ENCODE data around the gene NEDD1. TPM values are rescaled to one million over a fixed set of nuclear protein-coding genes. Genes with fewer than 3 reads are reported as not detected.

Gene NEDD1
- total and polyA plus RNA-seq, 2 donors (not counting 1 experiment from before 2014, with no cell fraction given): 21.8 to 30.7 TPM

DNA sequence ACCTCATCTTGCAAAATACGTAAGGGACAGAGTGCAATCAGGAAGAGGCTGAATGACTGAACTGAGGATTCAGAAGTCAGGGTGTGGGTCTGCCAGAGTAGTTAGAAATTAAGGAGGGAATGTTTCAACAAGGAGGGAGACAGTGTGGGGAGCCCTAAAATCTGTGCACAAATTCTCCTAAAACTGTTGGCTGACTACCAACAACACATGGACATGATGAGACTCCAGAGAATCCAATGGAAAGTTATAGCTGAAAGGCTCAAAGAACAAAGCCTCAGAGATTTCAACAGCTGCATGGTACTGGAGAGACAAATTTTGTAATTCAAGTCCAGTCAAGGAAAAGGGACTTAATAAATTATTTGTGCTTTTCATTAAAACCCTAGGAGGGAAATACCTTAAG, 36.1 kb upstream of the NEDD1 start:
- H3K4me1 ChIP-seq (ENCODE audit: control insufficient read depth, extremely low read depth, insufficient read depth, low read length): no peaks in the 10 kb centered on the region
- no peak overlapping the region for H3K9ac ChIP-seq (ENCODE audit: insufficient read depth, low read length)
- no peak overlapping the region for H3K4me2 ChIP-seq (ENCODE audit: extremely low read depth, insufficient read depth, low read length)
- no peaks in the 10 kb centered on the region for H3K36me3 ChIP-seq (ENCODE audit: control insufficient read depth, insufficient read depth, low read length)
- no peaks in the 10 kb centered on the region for H3K79me2 ChIP-seq (ENCODE audit: control insufficient read depth, insufficient read depth, low read length)
- H3K27me3 ChIP-seq (ENCODE audit: control insufficient read depth, insufficient read depth, low read length): no peaks in the 10 kb centered on the region
- TF ChIP-seq EZH2 (IDR thresholded peaks at IDR 0.05; ENCODE audit: low read length, missing control alignments) (no peak), CTCF (conservative IDR thresholded peaks at IDR 0.05 in 1 of 2, IDR thresholded peaks at IDR 0.05 in 1 of 2; ENCODE audit: low read depth in 1 of 2, low read length in 2 of 2) (no peak)
- no peak for DNase-seq (ENCODE audit: low read depth in 2 of 2)
- no peak overlapping the region for H3K4me3 ChIP-seq (replicated peaks in 1 of 4; ENCODE audit: control extremely low read depth in 1 of 4, insufficient read depth in 1 of 4, low read depth in 3 of 4, low read length in 4 of 4)
- no peak overlapping the region for H2AFZ ChIP-seq (ENCODE audit: low read length)
- no peaks in the 10 kb centered on the region for H3K9me3 ChIP-seq (ENCODE audit: control insufficient read depth, insufficient read depth, low read depth, low read length)
- no peak overlapping the region for H3K27ac ChIP-seq (ENCODE audit: insufficient read depth, low read length)
- no peaks in the 10 kb centered on the region for H4K20me1 ChIP-seq (ENCODE audit: control insufficient read depth, extremely low read depth, insufficient read depth, low read length)

DNA sequence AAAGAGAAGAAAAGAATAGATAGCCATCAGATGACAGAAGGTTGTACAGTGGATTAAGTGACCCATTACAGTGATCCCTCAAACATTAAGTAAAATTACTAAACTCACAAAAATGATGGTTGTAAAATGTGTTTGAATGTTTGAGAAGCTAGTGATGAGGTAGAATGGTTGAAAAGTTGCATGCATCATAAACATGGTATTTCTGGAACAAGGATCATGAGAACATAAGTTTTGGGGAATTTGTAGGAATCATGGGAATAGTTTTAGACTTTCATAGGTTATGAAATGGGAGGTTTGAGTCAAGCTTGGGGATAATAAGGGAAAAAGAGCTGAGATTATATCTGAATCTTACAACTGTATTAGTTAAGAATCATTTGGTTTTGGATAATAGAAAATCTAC, 34.1 kb upstream of the NEDD1 start:
- H3K27me3 ChIP-seq (ENCODE audit: control insufficient read depth, insufficient read depth, low read length): no peaks in the 10 kb centered on the region
- H3K4me2 ChIP-seq (ENCODE audit: extremely low read depth, insufficient read depth, low read length): no peak overlapping the region
- H3K79me2 ChIP-seq (ENCODE audit: control insufficient read depth, insufficient read depth, low read length): no peaks in the 10 kb centered on the region
- no peaks in the 10 kb centered on the region for H3K9me3 ChIP-seq (ENCODE audit: control insufficient read depth, insufficient read depth, low read depth, low read length)
- TF ChIP-seq EZH2 (IDR thresholded peaks at IDR 0.05; ENCODE audit: low read length, missing control alignments) (no peak), CTCF (conservative IDR thresholded peaks at IDR 0.05 in 1 of 2, IDR thresholded peaks at IDR 0.05 in 1 of 2; ENCODE audit: low read depth in 1 of 2, low read length in 2 of 2) (no peak)
- no peaks in the 10 kb centered on the region for H3K36me3 ChIP-seq (ENCODE audit: control insufficient read depth, insufficient read depth, low read length)
- no peak for DNase-seq (ENCODE audit: low read depth in 2 of 2)
- H3K4me3 ChIP-seq (replicated peaks in 1 of 4; ENCODE audit: control extremely low read depth in 1 of 4, insufficient read depth in 1 of 4, low read depth in 3 of 4, low read length in 4 of 4): no peak overlapping the region
- H4K20me1 ChIP-seq (ENCODE audit: control insufficient read depth, extremely low read depth, insufficient read depth, low read length): no peaks in the 10 kb centered on the region
- H3K4me1 ChIP-seq (ENCODE audit: control insufficient read depth, extremely low read depth, insufficient read depth, low read length): no peaks in the 10 kb centered on the region
- H3K27ac ChIP-seq (ENCODE audit: insufficient read depth, low read length): no peak overlapping the region
- H2AFZ ChIP-seq (ENCODE audit: low read length): no peak overlapping the region
- H3K9ac ChIP-seq (ENCODE audit: insufficient read depth, low read length): no peak overlapping the region

GRCh38 chr12:96874211-96874610, 32.8 kb upstream of the NEDD1 start:
- Histone ChIP-seq H4K20me1 (ENCODE audit: control insufficient read depth, extremely low read depth, insufficient read depth, low read length) (no peaks in the 10 kb centered on the region), H3K9me3 (ENCODE audit: control insufficient read depth, insufficient read depth, low read depth, low read length) (no peaks in the 10 kb centered on the region), H3K36me3 (ENCODE audit: control insufficient read depth, insufficient read depth, low read length) (no peaks in the 10 kb centered on the region), H3K27me3 (ENCODE audit: control insufficient read depth, insufficient read depth, low read length) (no peaks in the 10 kb centered on the region), H3K79me2 (ENCODE audit: control insufficient read depth, insufficient read depth, low read length) (no peaks in the 10 kb centered on the region), H3K4me3 (replicated peaks in 1 of 4; ENCODE audit: control extremely low read depth in 1 of 4, insufficient read depth in 1 of 4, low read depth in 3 of 4, low read length in 4 of 4) (no peak overlapping the region), H3K4me2 (ENCODE audit: extremely low read depth, insufficient read depth, low read length) (no peak overlapping the region), H2AFZ (ENCODE audit: low read length) (no peak overlapping the region), H3K9ac (ENCODE audit: insufficient read depth, low read length) (no peak overlapping the region), H3K4me1 (ENCODE audit: control insufficient read depth, extremely low read depth, insufficient read depth, low read length) (no peaks in the 10 kb centered on the region), H3K27ac (ENCODE audit: insufficient read depth, low read length) (no peak overlapping the region)
- no peak for DNase-seq (ENCODE audit: low read depth in 2 of 2)
- TF ChIP-seq CTCF (conservative IDR thresholded peaks at IDR 0.05 in 1 of 2, IDR thresholded peaks at IDR 0.05 in 1 of 2; ENCODE audit: low read depth in 1 of 2, low read length in 2 of 2) (no peak), EZH2 (IDR thresholded peaks at IDR 0.05; ENCODE audit: low read length, missing control alignments) (no peak)
